Smooth muscle cell (in vitro differentiated cells): Measurements from ENCODE around the gene SLU7. TPM values are rescaled to one million over a fixed set of nuclear protein-coding genes. Genes with fewer than 3 reads are reported as not detected.

Source experiments
- DNase-seq: peaks from one replicate; lab custom pipeline; 2025; ENCODE audit not compliant: unreplicated experiment; lab: John Stamatoyannopoulos, UW
- H2AFZ ChIP-seq: fragments of 200-600 bp; sonication (generic); 2 replicates; pipeline ENCODE4 v1.6.0; 2016; ENCODE audit warnings: antibody characterized with exemption, low read depth, mild to moderate bottlenecking
- H3F3A ChIP-seq: fragments of 200-600 bp; sonication (generic); 2 replicates; pipeline ENCODE4 v1.6.0; 2017; ENCODE audit warnings: antibody characterized with exemption, low read depth
- H3K27ac ChIP-seq: fragments of 200-600 bp; sonication (generic); 2 replicates; pipeline ENCODE4 v1.5.1; 2016; ENCODE audit warnings: low read depth, mild to moderate bottlenecking
- H3K27me3 ChIP-seq: fragments of 200-600 bp; sonication (generic); 2 replicates; pipeline ENCODE4 v1.6.1; 2016; ENCODE audit warnings: low read depth, mild to moderate bottlenecking
- H3K36me3 ChIP-seq: fragments of 200-600 bp; sonication (generic); 2 replicates; pipeline ENCODE4 v1.5.1; 2016; ENCODE audit warnings: low read depth
- H3K4me1 ChIP-seq: fragments of 200-600 bp; sonication (generic); 2 replicates; pipeline ENCODE4 v1.5.1; 2016; ENCODE audit warnings: low read depth
- H3K4me2 ChIP-seq: fragments of 200-600 bp; sonication (generic); 2 replicates; pipeline ENCODE4 v1.6.0; 2016; ENCODE audit warnings: mild to moderate bottlenecking
- H3K4me3 ChIP-seq: fragments of 200-600 bp; sonication (generic); 2 replicates; pipeline ENCODE4 v1.5.1; 2016; ENCODE audit warnings: mild to moderate bottlenecking
- H3K79me2 ChIP-seq: fragments of 200-600 bp; sonication (generic); 2 replicates; pipeline ENCODE4 v1.6.0; 2016; ENCODE audit warnings: low read depth, mild to moderate bottlenecking
- H3K9ac ChIP-seq: fragments of 200-600 bp; sonication (generic); 2 replicates; pipeline ENCODE4 v1.6.0; 2016; ENCODE audit warnings: low read depth
- H3K9me3 ChIP-seq: fragments of 200-600 bp; sonication (generic); replicated peaks from 2 replicates; pipeline ENCODE4 v1.5.1; 2016; ENCODE audit warnings: low read depth
- H4K20me1 ChIP-seq: fragments of 200-600 bp; sonication (generic); 2 replicates; pipeline ENCODE4 v1.6.0; 2016; ENCODE audit warnings: low read depth
- WGBS: methylation state at CpG from one replicate; pipeline ENCODE4 v1.1.7; 2016; ENCODE audit warnings: low lambda C conversion rate; 5-methylcytosine and 5-hydroxymethylcytosine counted together
- polyA plus RNA-seq: library from polyadenylated mRNA; unstranded; fragments of >200 nt; fragmentation: Nextera tagmentation; extraction: Ambion mirVana; gene quantifications from 2 replicates; pipeline ENCODE4 v1.2.1, GENCODE V29; 2016
- total RNA-seq: library from RNA; depleted of rRNA; stranded (reverse); fragments of >200 nt; gene quantifications from 2 replicates; pipeline ENCODE4 v1.2.3, GENCODE V29; 2014
- TF ChIP-seq, protein P1 (sequence below): fragments of 200-600 bp; sonication (generic); IDR thresholded peaks from 2 replicates; pipeline ENCODE4 v1.5.1; 2017; ENCODE audit warnings: borderline replicate concordance, mild to moderate bottlenecking, antibody characterized with exemption; ENCODE audit not compliant: insufficient read depth, poor library complexity, severe bottlenecking

SLU7 gene
- total and polyA plus RNA-seq, 2 experiments from 2014 or later: 46.3 to 48.1 TPM

DNA sequence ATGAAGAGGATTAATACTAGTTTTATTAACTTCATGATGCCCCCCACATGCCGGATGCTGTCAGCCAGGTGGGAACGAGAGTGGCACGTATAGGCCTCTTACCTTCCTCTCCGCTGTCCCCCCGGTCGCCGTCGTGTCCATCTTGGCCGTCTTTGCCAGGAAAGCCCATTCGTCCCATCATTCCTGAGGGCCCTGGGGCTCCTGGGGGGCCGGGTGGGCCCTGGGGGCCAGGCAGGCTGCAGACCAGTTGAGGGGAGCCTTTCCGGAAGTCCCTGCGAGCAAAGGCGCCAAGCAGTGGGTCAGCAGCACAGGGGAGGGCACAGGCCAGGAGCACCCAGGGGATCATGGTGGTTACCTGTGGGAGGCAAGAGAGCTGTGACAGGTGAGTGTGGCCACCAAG lies 64.2 kb downstream of the SLU7 start:
- no peak for DNase-seq
- Histone ChIP-seq H3K9ac (no peak overlapping the region), H3K4me1 (peaks cover 4% of the 10 kb centered on the region), H2AFZ (no peak overlapping the region), H3F3A (no peaks in the 10 kb centered on the region), H3K27ac (no peak overlapping the region), H3K4me2 (no peak overlapping the region), H3K9me3 (no peaks in the 10 kb centered on the region), H3K79me2 (no peaks in the 10 kb centered on the region), H3K4me3 (no peak overlapping the region), H4K20me1 (no peaks in the 10 kb centered on the region), H3K27me3 (no peaks in the 10 kb centered on the region), H3K36me3 (no peaks in the 10 kb centered on the region)
- WGBS: 97% methylated on average over 14 of the region's 14 CpGs
- TF ChIP-seq, protein P1, sequence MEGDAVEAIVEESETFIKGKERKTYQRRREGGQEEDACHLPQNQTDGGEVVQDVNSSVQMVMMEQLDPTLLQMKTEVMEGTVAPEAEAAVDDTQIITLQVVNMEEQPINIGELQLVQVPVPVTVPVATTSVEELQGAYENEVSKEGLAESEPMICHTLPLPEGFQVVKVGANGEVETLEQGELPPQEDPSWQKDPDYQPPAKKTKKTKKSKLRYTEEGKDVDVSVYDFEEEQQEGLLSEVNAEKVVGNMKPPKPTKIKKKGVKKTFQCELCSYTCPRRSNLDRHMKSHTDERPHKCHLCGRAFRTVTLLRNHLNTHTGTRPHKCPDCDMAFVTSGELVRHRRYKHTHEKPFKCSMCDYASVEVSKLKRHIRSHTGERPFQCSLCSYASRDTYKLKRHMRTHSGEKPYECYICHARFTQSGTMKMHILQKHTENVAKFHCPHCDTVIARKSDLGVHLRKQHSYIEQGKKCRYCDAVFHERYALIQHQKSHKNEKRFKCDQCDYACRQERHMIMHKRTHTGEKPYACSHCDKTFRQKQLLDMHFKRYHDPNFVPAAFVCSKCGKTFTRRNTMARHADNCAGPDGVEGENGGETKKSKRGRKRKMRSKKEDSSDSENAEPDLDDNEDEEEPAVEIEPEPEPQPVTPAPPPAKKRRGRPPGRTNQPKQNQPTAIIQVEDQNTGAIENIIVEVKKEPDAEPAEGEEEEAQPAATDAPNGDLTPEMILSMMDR: no peak

DNA sequence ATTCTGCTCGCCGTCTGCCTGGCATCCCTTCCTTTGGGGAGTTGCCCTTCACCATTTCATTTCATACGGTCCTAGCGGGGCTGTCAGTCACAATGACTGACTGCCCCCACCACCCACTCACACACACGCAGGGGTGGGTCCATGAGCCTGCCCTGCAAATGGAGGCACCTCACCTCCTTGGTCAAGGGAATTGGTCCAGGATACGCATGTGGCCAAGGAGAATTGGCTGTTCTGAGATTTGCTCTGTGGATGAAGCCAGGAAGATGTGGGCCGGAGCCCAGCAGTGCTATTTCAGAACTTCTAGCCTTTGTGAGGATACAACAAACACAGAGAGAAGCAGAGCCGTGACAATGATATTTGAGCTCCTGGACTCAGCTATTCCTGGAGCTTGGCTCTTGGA lies 65.5 kb downstream of the SLU7 start:
- Histone ChIP-seq H3K79me2 (no peaks in the 10 kb centered on the region), H2AFZ (no peak overlapping the region), H3K4me2 (no peak overlapping the region), H3K27ac (no peak overlapping the region), H3K9me3 (no peaks in the 10 kb centered on the region), H3K36me3 (no peaks in the 10 kb centered on the region), H3K4me3 (no peak overlapping the region), H3K27me3 (no peaks in the 10 kb centered on the region), H4K20me1 (no peaks in the 10 kb centered on the region), H3K9ac (no peak overlapping the region), H3K4me1 (no peaks in the 10 kb centered on the region), H3F3A (no peaks in the 10 kb centered on the region)
- 92% methylated on average over 8 of the region's 8 CpGs for WGBS
- DNase-seq: no peak
- TF ChIP-seq, protein P1: no peak

DNA sequence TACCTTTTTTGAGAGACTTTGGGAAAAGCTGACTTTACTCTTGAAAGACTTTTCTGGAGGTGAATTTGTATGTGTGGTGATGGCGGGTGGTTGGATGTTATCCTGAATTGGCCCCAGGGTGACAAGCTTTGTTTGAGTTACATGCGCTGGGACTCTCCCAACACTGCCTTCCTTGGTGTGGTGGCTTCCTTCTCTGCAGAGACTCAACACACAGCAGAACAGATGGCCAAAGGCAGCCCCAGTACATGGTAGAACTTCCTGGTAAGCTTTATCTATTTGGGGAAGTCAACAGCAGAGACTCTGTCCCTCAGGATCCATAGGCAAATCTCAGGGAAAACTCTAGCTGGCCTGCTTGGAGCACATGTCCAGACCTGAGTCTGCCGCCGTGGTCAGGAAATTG lies 66.6 kb downstream of the SLU7 start:
- no peaks in the 10 kb centered on the region for H3K79me2 ChIP-seq
- WGBS: 96% methylated on average over 4 of the region's 4 CpGs
- no peak for DNase-seq

More for the DNA sequence above, 66.6 kb downstream of the SLU7 start:
- H3K27me3 ChIP-seq: no peaks in the 10 kb centered on the region
- H3K9ac ChIP-seq: no peak overlapping the region
- TF ChIP-seq, protein P1: no peak
- no peaks in the 10 kb centered on the region for H3K9me3 ChIP-seq
- no peak overlapping the region for H3K4me2 ChIP-seq
- no peak overlapping the region for H2AFZ ChIP-seq
- no peaks in the 10 kb centered on the region for H3F3A ChIP-seq
- no peaks in the 10 kb centered on the region for H3K36me3 ChIP-seq
- H4K20me1 ChIP-seq: no peaks in the 10 kb centered on the region
- H3K4me3 ChIP-seq: no peak overlapping the region
- H3K27ac ChIP-seq: no peak overlapping the region
- no peaks in the 10 kb centered on the region for H3K4me1 ChIP-seq

Other genes with a start within 250 kb of the SLU7 start
- gene FABP6, start 189.6 kb downstream of the SLU7 start, total RNA-seq: not detected in 2 replicates
- gene FABP6, start 189.6 kb downstream of the SLU7 start, polyA plus RNA-seq: 1.3 TPM in 1 of 2 replicates, not detected in the other
- gene CCNJL, start 106.5 kb downstream of the SLU7 start, total RNA-seq: 3.2 and 3.4 TPM in 2 replicates
- 6.2 and 7.3 TPM in 2 replicates for gene CCNJL, start 106.5 kb downstream of the SLU7 start, polyA plus RNA-seq
- gene C1QTNF2, start 48.5 kb downstream of the SLU7 start, total RNA-seq: 0.63 and 0.85 TPM in 2 replicates
- gene C1QTNF2, start 48.5 kb downstream of the SLU7 start, polyA plus RNA-seq: 1.6 and 2.6 TPM in 2 replicates
- gene FAM200C, start 19.0 kb downstream of the SLU7 start, total RNA-seq: 1.8 and 2.4 TPM in 2 replicates
- gene FAM200C, start 19.0 kb downstream of the SLU7 start, polyA plus RNA-seq: 1.5 and 1.6 TPM in 2 replicates
- 61.5 and 98.7 TPM in 2 replicates for gene PTTG1, start 2.8 kb upstream of the SLU7 start, total RNA-seq
- gene PTTG1, start 2.8 kb upstream of the SLU7 start, polyA plus RNA-seq: 81.9 and 92.3 TPM in 2 replicates